HG03521 (cell line): ENCODE measurements around the gene CTAGE15.

ENCODE experiments used
- ATAC-seq: cut with Tn5 transposase; IDR thresholded peaks from one replicate; pipeline ENCODE4 v1.9.1; 2021; ENCODE audit warnings: mild to moderate bottlenecking, moderate library complexity; ENCODE audit not compliant: unreplicated experiment

The CTAGE15 gene

DNA sequence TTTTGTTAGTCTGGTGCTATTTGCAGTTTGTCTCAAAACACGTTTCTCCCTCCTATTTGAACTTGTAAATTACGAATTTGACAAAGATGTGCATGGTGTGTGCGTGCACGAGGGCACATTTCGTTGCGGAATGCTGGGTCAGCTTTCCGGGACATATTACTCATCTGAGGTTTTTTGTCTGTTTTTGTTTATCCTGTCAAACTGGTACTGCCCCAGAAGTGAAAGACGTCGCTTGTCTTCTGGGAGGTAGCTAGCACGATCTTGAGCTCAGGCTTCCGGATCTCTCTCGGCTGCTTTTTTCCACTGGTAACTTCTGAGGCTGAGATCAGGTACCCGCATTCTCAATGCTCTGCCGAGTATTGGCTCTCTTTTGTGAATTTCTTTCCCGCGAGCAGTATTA is 49.6 kb downstream of the CTAGE15 start:
- ATAC-seq: peak; percentile 24

DNA sequence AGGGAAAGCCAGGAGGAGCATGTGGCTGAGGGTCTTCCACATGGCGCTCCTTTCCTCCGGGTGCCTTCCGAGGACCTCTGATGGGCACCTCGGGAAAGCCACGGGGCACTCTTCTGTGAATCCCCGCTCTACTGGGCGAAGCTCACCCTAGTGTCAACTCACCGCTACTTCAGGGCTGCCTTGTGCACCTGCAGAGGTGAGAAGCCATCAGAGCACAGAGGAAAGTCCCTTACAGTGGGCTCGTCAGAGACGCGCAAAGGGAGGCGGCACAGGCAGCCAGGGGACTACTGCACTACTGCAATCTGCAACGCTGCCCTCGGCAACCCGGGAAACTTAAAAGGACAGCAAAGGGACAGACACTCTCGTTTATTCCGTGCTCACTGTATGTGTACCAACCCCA is 50.5 kb downstream of the CTAGE15 start:
- peak; percentile 26 for ATAC-seq
